Activated naive CD8-positive, alpha-beta T cell treated with anti-CD3 and anti-CD28 coated beads, Interleukin-2, amount 50 U/mL, for 16 hours (primary cell): Measurements from ENCODE around the gene PLXNB2.

ENCODE experiments used
- DNase-seq: peaks from one replicate; pipeline ENCODE4 v3.0.0-alpha.2; 2020; ENCODE audit warnings: low read depth, low spot score

The PLXNB2 gene

DNA sequence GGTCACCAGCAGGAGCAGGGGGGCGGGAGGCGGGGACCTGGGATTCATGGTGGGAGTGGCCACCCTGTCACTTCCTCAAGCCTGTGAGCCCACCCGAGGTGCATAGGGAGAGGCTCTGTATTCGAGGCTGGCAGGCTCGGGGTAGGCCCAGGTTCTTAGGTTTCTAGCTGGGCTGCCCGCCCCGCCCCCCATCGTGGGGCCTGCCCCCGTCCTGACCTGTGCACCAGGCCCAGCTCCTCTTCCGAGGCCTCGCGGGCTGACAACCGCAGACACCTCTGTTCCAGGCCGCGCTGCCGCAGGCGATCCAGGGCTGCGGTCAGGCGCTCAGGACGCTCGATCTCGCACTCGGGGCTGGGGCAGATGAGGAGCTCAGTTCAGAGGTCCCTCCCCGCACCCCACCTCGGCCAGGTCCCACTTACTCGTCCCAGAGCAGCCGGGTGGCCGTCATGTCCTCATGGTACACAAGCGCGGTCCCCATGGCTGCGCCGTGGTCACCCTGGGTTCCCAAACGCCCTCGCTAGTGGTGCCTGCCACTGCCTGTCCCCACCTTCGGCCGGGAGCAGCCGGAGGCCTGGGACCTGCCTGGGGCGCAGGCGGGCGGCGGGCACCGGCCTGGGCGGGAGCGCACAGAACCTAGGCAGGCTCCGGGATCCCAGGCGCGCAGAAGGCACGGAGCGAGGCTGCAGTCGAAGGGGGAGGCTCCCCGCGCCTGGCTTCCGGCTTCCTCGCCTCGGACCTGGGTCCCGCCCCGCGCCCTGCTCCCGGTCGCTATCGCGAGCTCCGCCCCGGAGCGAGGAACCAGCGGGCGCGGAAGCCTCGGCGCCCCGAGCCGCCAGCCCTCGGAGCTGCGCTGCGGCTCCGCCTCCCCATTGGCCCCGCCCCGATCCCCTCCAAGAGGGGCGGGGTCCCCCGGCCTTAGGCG is 56.6 kb downstream of the PLXNB2 start, which contains the start of gene HDAC10:
TSS of gene HDAC10 (minus strand) at position 711 of the 922 bp plus-strand sequence. CDS start at position 478, 233 bp downstream.
- DNase-seq = peak; percentile 64

DNA sequence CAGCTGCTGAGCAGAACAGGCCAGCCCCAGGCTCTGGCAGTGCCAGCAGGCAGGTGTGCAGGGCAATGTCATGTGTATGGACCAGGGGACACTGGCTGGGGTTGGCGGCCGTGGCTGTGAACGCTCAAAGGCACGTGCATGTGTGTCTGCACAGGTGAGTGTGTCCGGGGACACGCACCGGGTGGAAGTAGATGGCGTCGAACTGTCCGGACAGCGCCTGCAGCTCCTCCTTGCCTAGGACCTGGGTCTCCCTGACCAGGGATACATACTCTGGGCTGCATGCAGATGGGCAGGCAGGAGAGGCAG is 57.2 kb downstream of the PLXNB2 start:
- DNase-seq = no peak

GRCh38 chr22:50249341-50250248 is 57.9 kb downstream of the PLXNB2 start:
- DNase-seq = no peak

- DNase-seq = no peak
Measured at GRCh38 chr22:50248196-50249081, 59.0 kb downstream of the PLXNB2 start.

- DNase-seq = no peak
Measured at GRCh38 chr22:50247748-50248147, 59.7 kb downstream of the PLXNB2 start.

DNA sequence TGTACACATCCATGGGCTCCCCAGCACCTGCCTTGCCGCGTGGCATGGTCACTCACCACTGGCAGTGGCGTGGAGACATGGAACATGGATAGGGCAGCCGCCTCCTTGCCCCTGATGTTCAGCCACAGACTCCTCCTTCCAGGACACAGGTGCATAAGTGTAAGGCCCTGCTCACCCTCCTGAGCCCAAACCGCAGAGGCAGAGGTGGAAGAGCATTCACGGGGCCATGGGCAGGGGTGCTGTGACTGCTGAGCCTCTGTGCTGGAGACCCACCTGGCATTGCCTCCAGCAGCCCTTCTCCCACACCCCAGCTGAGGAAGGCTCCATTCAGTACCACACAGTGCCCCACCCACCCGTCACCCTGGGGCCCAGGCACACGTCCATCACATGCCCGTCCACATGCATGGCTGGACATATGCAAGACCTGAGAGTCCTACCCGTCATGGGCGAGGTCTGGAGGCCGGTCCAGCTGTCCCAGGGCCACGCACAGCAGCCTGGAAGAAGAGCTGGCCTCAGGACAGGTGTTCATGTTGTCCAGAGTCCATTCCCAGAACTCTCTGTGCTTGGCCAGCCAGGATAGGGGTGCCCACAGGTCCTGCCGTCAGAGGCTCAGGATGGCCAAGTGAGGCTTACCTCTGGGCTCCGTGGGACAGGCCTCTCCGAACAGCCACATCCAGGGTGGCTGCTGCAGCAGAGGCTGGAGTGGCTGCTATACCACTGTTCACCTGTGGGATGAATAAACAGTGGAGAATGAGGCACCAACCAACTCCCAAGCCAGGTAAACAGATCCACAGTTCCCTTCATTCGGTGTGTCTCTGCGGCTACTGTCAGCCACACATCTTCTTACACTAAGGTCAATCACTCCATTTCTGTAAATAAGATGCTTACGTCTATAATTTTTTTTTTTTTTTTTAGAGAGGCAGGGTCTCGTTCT is 60.9 kb downstream of the PLXNB2 start:
- DNase-seq = no peak

GRCh38 chr22:50245214-50246072 is 62.0 kb downstream of the PLXNB2 start:
- peak; percentile 33 for DNase-seq

DNA sequence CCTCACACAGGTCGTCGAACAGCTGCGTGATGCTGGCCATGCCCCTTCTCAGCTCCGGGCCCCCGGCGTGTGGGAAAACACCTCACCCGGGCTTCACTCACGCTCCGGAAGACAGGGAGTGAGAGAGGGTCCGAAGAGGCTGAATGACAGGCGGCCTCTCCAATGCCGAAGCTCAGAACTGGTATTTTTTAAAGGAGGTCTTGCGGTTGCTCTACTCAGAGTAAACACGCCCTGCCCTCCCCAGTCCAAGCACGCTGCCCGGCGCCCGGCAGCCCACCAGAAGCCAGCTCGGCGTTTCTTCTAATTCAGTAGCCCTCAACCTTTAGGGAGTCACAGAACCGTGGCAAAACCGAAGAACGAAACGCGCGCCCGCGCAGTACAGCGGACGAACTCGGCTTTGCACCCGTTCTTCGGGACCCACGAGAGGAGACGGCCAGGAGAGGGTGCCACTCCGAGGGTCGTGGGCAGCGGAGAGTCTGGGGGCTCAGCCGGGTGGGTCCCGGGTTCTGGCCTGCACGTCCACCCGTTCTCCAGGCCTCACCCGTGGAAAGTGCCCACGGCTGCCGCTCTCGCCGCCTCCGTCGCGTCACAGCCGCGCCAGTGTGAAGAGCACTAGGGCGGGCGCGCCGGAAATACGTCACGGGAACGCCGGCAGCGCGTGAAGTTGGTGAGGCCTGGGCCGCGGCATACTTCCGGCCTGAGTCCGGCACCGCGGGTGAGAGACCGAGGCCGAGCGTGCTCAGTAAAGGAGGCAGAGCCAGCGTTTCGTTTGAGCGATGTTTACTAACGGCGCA is 62.8 kb downstream of the PLXNB2 start, which contains the start of gene TUBGCP6:
TSS of gene TUBGCP6 (minus strand) at position 604 of the 794 bp plus-strand sequence. CDS start at position 40, 564 bp downstream.
- DNase-seq = peak; percentile 81

DNA sequence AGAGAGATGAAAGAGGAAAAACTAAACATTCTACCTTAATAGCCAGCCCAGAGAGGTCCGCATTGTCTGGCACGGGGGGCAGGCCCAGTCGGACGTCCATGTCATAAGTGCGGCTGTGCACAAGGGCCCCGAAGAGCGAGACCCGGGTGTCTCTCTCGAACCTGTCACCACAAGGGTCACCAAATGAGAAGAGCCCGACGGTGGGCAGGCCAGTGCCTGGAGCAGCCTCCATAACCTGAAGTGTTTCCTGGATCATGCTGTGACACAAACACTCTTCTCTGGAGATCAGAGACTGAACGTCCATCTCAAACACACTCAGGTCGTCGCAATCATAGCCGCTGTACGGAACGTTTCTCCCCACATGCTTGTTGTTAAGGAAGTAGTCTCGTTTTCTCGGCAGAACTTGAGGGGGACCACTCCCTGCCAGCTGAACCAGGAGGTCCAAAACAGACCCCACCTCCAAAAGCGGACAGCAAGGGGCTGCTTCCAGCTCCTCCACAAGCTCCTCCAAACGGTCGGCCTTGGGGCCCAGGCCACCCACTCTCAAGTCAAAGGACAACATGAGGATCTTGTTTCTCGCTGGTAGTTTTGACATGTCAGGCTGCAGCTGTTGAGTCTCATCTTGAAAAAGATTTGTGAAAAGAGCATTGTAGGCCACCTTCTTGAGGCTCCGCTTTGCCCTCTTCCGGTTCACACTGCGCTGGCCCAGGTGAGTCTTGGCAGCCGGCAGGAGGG is 63.6 kb downstream of the PLXNB2 start:
- no peak for DNase-seq

DNA sequence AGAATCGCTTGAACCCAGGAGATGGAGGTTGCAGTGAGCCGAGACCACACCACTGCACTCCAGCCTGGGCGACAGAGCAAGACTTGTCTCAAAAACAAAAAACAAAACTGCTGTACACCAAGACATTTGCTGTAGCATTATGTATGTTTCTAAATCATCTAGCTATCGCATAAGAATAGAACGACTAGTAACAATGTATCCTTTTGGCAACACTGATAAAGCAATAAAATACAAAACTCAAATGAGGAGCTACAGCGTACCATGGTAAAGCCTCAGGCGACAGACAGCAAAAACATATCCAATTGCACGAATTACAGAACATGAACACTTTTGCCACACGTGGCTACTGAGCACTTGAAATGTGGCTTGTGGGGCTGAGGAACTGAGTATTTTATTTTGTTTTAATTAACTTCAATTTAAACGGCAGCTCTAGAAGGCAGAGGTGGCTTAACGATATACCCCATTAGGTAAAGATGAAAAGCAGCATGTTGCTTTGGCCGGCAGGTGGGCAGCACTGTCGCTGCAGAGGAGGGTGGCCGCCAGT is 65.0 kb downstream of the PLXNB2 start:
- DNase-seq = no peak

DNA sequence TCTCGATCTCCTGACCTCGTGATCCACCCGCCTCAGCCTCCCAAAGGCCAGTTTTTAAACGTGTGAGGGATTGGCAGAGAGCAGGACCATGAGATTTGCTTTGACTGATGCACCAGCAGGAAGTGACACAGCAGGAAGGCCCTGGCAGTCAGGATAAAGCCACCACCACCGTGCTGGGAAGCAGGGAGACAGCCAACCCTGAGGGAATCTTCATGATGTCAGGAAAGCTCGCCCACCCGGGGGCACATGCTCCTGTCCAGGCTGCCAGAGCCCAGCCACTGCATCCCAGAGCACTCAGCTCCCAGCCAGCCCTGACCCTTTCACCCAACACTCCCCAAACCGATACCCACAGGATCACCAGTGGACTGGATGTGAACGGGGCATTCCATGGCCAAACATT is 68.7 kb downstream of the PLXNB2 start:
- DNase-seq = no peak

DNA sequence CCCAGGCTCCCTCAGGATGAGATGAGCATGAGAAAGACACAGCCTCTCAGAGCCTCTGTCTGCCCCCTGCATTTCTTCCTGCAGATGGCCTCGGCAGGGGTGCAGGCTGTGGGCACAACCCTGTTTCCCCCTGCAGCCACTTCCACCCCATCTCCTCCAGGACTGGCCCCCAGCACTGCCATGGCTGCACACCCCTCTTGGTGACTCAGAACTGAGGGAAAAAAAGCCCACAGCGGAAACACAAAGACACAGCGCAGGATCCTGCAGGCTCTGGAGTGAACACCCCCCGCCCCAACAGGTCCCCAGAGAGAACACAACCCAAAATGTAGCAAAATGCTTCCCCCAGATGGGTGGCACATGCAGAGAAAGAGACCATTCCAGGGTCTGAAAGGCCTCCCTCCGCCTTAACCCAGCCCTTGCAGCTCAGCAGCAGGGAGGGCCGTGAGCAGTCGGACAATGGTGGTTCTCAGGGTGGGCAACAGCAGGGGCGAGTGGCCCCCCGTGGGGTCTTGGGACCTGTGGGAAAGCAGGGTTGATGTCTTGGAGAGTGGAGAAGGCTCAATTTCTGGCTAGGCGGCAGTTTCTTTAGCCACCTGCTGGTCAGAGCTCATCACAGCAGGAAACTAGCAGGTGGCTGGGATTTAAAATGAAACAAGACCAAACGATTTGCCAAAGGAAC is 70.6 kb downstream of the PLXNB2 start:
- no peak for DNase-seq

DNA sequence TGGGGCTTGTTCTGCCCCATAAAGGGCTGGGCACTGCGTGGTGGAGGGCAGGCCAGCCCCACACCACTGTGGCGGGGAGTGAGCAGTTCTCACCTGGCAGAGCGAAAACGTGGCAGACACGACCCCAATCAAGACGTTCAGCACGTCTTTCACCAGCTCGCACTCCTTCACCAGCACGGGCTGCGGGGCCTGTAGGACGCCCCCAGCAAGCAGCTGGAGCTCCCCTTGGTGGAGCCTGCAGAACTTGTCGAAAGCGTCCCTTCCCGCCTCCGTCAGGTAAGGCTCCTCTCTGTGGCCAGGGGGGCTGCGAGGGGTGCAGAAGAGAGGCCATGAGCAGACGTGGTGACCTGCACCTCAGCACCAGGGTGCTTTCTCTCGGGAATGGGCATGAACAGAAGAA is 74.2 kb downstream of the PLXNB2 start:
- no peak for DNase-seq

- DNase-seq = no peak
Measured at GRCh38 chr22:50232481-50233151, 74.8 kb downstream of the PLXNB2 start.

DNA sequence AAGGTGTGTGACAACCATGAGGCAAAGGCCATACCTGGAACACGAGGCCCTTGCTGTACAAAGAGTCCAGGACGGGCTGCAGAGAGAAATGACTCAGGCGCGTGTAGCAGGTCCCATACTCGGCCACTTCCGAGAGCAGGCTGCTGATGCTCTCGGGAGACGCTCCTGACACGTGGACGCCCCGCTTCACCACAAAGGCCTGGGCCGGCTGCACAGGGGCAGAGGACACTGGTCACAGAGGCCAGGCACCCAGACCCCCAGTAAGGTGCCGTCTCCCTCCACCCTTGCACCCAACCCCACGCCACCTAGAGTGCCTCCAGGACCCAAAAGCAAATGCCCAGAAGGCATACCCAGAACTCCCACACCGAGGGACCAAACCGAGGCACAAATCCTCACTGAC is 78.1 kb downstream of the PLXNB2 start:
- DNase-seq = no peak

DNA sequence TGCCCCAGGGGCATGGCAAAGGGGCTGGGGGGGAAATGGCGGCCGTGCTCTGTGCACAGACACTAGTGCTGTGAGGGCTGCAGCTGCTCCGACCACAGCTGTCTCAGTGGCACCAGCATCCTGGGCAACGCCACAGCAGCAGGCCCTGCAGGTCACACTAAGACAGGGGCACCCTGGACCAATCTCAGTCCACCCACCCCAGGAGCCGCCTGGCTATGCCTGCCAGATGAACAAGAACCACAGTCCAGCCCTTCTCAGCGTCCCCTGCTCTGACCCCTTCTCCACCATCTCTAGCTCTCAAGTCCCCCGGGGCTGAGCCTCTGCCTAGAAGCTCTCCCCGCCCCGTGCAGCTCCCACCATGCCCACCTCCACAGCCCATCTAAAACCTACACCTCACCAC is 79.1 kb downstream of the PLXNB2 start:
- no peak for DNase-seq
